ENCODE measurements around the gene IGSF21. TPM values are rescaled to one million over a fixed set of nuclear protein-coding genes. Genes with fewer than 3 reads are reported as not detected.

The IGSF21 gene
- total and polyA plus RNA-seq, 2 donors (not counting 3 experiments of a cell fraction or from before 2014, with no cell fraction given) = not detected

DNA sequence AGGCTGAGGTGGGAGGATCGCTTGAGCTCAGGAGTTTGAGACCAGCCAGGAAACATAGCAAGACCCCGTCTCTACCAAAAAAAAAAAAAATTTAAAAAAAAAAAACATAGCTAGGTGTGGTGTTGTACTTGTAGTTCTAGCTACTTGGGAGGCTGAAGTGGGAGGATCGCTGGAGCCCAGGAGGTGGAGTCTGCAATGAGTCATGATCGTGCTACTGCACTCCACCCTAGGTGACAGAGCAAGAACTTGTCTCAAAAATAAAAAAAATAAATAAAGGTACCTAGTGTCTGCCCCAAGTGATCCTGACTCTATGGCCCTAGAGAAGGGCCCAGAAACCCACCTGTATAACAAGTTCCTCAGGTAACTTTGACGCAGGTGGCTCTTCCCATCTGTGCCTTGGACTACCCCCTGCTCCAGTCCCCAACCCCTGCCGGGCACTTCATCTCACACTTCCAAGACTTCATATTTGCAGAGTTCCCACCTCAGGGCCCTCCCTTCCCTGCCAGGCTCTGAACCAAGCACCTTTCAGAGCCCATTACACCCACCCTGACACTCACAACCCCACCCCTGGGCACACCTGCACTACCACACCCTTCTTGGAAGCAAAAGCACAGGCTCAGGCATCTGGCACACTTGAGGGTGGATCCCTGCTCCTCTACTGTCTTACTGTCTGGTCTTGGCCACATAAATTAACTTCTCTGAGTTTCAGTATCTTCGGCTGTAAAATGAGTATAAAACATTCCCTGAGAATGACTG, 292.9 kb downstream of the IGSF21 start:
- TF ChIP-seq POLR2A (IDR thresholded peaks at IDR 0.05; ENCODE audit: low read depth, low read length) = no peak
- TF ChIP-seq, protein P1, sequence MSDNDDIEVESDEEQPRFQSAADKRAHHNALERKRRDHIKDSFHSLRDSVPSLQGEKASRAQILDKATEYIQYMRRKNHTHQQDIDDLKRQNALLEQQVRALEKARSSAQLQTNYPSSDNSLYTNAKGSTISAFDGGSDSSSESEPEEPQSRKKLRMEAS (IDR thresholded peaks at IDR 0.05; ENCODE audit: insufficient read depth, insufficient read length) = no peak
- TF ChIP-seq JUN (IDR thresholded peaks at IDR 0.05; ENCODE audit: borderline replicate concordance, insufficient read depth, insufficient read length, low read depth) = no peak
- no peak for TF ChIP-seq MYC (IDR thresholded peaks at IDR 0.05; ENCODE audit: low read depth, low read length)
- TF ChIP-seq, protein P2, sequence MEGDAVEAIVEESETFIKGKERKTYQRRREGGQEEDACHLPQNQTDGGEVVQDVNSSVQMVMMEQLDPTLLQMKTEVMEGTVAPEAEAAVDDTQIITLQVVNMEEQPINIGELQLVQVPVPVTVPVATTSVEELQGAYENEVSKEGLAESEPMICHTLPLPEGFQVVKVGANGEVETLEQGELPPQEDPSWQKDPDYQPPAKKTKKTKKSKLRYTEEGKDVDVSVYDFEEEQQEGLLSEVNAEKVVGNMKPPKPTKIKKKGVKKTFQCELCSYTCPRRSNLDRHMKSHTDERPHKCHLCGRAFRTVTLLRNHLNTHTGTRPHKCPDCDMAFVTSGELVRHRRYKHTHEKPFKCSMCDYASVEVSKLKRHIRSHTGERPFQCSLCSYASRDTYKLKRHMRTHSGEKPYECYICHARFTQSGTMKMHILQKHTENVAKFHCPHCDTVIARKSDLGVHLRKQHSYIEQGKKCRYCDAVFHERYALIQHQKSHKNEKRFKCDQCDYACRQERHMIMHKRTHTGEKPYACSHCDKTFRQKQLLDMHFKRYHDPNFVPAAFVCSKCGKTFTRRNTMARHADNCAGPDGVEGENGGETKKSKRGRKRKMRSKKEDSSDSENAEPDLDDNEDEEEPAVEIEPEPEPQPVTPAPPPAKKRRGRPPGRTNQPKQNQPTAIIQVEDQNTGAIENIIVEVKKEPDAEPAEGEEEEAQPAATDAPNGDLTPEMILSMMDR (IDR thresholded peaks at IDR 0.05; ENCODE audit: extremely low read depth in 1 of 2, insufficient read depth in 1 of 2, low read depth in 1 of 2, low read length in 2 of 2) = no peak
- TF ChIP-seq POLR2AphosphoS5 (IDR thresholded peaks at IDR 0.05; ENCODE audit: insufficient read depth, low read depth, low read length) = no peak
- no peak for TF ChIP-seq EZH2 (IDR thresholded peaks at IDR 0.05; ENCODE audit: borderline replicate concordance, low read depth, low read length, severe bottlenecking)
- TF ChIP-seq FOS (IDR thresholded peaks at IDR 0.05; ENCODE audit: borderline replicate concordance, insufficient read depth, low read length) = no peak
- no peak for TF ChIP-seq GATA2 (IDR thresholded peaks at IDR 0.05; ENCODE audit: insufficient read depth, insufficient read length, low read depth, low read length)
- no peak overlapping the region for H3K27ac ChIP-seq (ENCODE audit: insufficient read depth, low read depth, low read length)
- peaks cover 2% of the 10 kb centered on the region for H3K9me3 ChIP-seq (replicated peaks; ENCODE audit: control insufficient read depth, insufficient read depth, low read length)
- no peaks in the 10 kb centered on the region for H3K36me3 ChIP-seq (ENCODE audit: control insufficient read depth in 2 of 2, extremely low read depth in 1 of 2, insufficient read depth in 2 of 2, low read length in 2 of 2)
- no peaks in the 10 kb centered on the region for H4K20me1 ChIP-seq (replicated peaks; ENCODE audit: control insufficient read depth, extremely low read depth, insufficient read depth, low read length)
- BruUV-seq (replicated peaks) = no TSS peak
- no peak overlapping the region for H3K4me2 ChIP-seq (ENCODE audit: insufficient read depth, low read length)
- no peaks in the 10 kb centered on the region for H3K9me1 ChIP-seq (replicated peaks; ENCODE audit: control insufficient read depth, extremely low read depth, insufficient read depth, low read length)
- no peak for DNase-seq (ENCODE audit: low read depth, low spot score)
- no peaks in the 10 kb centered on the region for H3K79me2 ChIP-seq (ENCODE audit: control insufficient read depth, insufficient read depth, low read length)
- no peak overlapping the region for H2AFZ ChIP-seq (ENCODE audit: low read depth, low read length)
- ChIA-PET CTCF (no interaction called here), POLR2A (no interaction called here)
- dilution Hi-C loops (cut with MboI; ENCODE audit: extremely low pct_ligation_motif_present, low sequenced_read_pairs) = no loop called here
- intact Hi-C loops (cut with micrococcal nuclease) = no loop called here
- H3K9ac ChIP-seq (replicated peaks; ENCODE audit: extremely low read depth, insufficient read depth, low read length) = no peak overlapping the region
- no peak for FAIRE-seq
- H3K4me1 ChIP-seq (ENCODE audit: control insufficient read depth, extremely low read depth, insufficient read depth, low read length) = no peaks in the 10 kb centered on the region
- H3K27me3 ChIP-seq (ENCODE audit: control insufficient read depth in 2 of 2, insufficient read depth in 2 of 2, low read length in 2 of 2) = no peaks in the 10 kb centered on the region
- H3K4me3 ChIP-seq (replicated peaks in 1 of 3; ENCODE audit: insufficient read depth in 1 of 3, low read depth in 1 of 3, low read length in 3 of 3) = no peak overlapping the region
